ENCODE data around the gene ZNF580.

DNA sequence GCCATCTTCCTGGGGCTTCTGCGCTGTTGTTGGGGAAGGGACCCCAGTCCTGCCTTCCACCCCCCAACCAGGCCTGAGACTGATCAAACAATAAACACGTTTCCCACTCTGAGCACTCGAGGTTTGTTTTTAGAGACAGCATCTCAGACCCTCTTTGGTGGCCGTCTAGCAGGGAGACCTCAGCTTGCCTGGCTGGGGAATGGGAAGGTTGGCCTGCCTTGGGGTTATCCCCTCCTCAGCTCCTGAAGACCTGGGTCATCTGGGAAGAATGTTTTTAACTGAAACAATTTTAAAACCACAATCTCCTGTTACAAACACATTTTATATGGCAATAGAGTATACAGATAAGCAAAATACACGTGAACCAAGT lies 4.7 kb downstream of the ZNF580 start:
- TF ChIP-seq EZH2 (IDR thresholded peaks at IDR 0.05; ENCODE audit: low read length), result no peak
- TF ChIP-seq, protein P1, sequence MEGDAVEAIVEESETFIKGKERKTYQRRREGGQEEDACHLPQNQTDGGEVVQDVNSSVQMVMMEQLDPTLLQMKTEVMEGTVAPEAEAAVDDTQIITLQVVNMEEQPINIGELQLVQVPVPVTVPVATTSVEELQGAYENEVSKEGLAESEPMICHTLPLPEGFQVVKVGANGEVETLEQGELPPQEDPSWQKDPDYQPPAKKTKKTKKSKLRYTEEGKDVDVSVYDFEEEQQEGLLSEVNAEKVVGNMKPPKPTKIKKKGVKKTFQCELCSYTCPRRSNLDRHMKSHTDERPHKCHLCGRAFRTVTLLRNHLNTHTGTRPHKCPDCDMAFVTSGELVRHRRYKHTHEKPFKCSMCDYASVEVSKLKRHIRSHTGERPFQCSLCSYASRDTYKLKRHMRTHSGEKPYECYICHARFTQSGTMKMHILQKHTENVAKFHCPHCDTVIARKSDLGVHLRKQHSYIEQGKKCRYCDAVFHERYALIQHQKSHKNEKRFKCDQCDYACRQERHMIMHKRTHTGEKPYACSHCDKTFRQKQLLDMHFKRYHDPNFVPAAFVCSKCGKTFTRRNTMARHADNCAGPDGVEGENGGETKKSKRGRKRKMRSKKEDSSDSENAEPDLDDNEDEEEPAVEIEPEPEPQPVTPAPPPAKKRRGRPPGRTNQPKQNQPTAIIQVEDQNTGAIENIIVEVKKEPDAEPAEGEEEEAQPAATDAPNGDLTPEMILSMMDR (optimal IDR thresholded peaks at IDR 0.05 in 1 of 3, IDR thresholded peaks at IDR 0.05 in 1 of 3, conservative IDR thresholded peaks at IDR 0.05 in 1 of 3; ENCODE audit: extremely low read depth in 1 of 3, insufficient read depth in 2 of 3, low read length in 3 of 3), result no peak
